HL-60 (cell line): ENCODE data around the gene LMF1.

Experiments used
- GABPA ChIP-seq: IDR thresholded peaks from 2 replicates; pipeline ENCODE4 v1.6.1; 2012; ENCODE audit warnings: low read depth
- POLR2AphosphoS5 ChIP-seq: IDR thresholded peaks from 2 replicates; pipeline ENCODE4 v1.6.1; 2012; ENCODE audit warnings: low read depth
- SPI1 ChIP-seq: IDR thresholded peaks from 2 replicates; pipeline ENCODE4 v1.6.1; 2012; ENCODE audit warnings: low read depth, mild to moderate bottlenecking, borderline replicate concordance
- TF ChIP-seq, protein P1 (sequence below): IDR thresholded peaks from one replicate; pipeline ENCODE4 v1.5.1; 2011; ENCODE audit warnings: low read length, control low read depth, inconsistent platforms; ENCODE audit not compliant: insufficient read depth
- TF ChIP-seq, protein P2 (sequence below): IDR thresholded peaks from 2 replicates; pipeline ENCODE4 v1.6.1; 2012; ENCODE audit warnings: low read depth; ENCODE audit not compliant: insufficient replicate concordance

- TF ChIP-seq POLR2AphosphoS5: no peak
- TF ChIP-seq, protein P1, sequence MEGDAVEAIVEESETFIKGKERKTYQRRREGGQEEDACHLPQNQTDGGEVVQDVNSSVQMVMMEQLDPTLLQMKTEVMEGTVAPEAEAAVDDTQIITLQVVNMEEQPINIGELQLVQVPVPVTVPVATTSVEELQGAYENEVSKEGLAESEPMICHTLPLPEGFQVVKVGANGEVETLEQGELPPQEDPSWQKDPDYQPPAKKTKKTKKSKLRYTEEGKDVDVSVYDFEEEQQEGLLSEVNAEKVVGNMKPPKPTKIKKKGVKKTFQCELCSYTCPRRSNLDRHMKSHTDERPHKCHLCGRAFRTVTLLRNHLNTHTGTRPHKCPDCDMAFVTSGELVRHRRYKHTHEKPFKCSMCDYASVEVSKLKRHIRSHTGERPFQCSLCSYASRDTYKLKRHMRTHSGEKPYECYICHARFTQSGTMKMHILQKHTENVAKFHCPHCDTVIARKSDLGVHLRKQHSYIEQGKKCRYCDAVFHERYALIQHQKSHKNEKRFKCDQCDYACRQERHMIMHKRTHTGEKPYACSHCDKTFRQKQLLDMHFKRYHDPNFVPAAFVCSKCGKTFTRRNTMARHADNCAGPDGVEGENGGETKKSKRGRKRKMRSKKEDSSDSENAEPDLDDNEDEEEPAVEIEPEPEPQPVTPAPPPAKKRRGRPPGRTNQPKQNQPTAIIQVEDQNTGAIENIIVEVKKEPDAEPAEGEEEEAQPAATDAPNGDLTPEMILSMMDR: no peak
- TF ChIP-seq, protein P2, sequence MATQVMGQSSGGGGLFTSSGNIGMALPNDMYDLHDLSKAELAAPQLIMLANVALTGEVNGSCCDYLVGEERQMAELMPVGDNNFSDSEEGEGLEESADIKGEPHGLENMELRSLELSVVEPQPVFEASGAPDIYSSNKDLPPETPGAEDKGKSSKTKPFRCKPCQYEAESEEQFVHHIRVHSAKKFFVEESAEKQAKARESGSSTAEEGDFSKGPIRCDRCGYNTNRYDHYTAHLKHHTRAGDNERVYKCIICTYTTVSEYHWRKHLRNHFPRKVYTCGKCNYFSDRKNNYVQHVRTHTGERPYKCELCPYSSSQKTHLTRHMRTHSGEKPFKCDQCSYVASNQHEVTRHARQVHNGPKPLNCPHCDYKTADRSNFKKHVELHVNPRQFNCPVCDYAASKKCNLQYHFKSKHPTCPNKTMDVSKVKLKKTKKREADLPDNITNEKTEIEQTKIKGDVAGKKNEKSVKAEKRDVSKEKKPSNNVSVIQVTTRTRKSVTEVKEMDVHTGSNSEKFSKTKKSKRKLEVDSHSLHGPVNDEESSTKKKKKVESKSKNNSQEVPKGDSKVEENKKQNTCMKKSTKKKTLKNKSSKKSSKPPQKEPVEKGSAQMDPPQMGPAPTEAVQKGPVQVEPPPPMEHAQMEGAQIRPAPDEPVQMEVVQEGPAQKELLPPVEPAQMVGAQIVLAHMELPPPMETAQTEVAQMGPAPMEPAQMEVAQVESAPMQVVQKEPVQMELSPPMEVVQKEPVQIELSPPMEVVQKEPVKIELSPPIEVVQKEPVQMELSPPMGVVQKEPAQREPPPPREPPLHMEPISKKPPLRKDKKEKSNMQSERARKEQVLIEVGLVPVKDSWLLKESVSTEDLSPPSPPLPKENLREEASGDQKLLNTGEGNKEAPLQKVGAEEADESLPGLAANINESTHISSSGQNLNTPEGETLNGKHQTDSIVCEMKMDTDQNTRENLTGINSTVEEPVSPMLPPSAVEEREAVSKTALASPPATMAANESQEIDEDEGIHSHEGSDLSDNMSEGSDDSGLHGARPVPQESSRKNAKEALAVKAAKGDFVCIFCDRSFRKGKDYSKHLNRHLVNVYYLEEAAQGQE: no peak
- TF ChIP-seq GABPA: no peak
- TF ChIP-seq SPI1: no peak
These were observed 6.4 kb upstream of the LMF1 start for GRCh38 chr16:977081-977701.
